ENCODE measurements around the gene KLHL29. TPM values are rescaled to one million over a fixed set of nuclear protein-coding genes. Genes with fewer than 3 reads are reported as not detected.

KLHL29 gene
- total RNA-seq, 2 donors from 2014 or later, result 2.0 to 4.2 TPM

DNA sequence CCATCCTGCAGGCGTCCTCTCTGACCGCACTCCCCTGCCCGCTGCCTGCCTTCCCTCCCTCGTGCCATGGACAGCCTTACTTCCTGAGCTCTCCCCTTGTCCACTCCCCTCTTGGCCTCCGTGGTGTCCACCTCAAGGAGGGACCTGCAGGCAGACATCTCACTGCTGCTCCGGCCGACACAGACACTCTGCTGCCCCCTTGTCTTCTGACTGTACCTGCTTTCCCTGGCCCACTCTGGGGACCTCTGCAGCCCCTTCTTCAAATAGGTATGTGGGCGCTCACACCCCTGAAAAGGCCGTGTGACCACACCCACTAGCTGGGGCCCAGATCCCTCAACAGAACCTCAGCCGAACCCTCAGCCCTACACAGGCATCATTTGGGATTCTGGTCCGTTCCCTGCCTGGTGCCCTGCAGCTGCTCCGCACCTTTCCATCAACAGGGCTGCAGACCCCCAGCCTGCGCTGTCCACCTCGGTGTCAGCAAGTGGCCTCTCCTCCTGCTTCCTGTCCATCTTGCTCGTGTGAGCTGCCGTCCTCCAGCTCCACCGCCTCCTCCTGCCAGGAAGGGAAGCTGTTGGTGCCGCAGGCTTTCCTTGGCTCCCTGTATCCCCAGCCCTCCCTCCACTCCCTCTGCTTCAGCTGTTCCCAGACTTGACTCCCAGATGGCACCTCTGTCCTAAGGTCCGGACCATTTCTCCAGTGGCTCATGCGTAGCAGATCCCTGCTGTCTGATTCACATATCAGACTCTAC is 94.1 kb downstream of the KLHL29 start:
- no peak for DNase-seq (ENCODE audit: low spot score)
- Histone ChIP-seq H3K9me3 (no peaks in the 10 kb centered on the region), H3K4me3 (no peak overlapping the region), H3K27me3 (no peaks in the 10 kb centered on the region), H3K4me1 (no peaks in the 10 kb centered on the region), H3K27ac (no peak overlapping the region), H3K36me3 (no peaks in the 10 kb centered on the region)
- TF ChIP-seq, protein P1, sequence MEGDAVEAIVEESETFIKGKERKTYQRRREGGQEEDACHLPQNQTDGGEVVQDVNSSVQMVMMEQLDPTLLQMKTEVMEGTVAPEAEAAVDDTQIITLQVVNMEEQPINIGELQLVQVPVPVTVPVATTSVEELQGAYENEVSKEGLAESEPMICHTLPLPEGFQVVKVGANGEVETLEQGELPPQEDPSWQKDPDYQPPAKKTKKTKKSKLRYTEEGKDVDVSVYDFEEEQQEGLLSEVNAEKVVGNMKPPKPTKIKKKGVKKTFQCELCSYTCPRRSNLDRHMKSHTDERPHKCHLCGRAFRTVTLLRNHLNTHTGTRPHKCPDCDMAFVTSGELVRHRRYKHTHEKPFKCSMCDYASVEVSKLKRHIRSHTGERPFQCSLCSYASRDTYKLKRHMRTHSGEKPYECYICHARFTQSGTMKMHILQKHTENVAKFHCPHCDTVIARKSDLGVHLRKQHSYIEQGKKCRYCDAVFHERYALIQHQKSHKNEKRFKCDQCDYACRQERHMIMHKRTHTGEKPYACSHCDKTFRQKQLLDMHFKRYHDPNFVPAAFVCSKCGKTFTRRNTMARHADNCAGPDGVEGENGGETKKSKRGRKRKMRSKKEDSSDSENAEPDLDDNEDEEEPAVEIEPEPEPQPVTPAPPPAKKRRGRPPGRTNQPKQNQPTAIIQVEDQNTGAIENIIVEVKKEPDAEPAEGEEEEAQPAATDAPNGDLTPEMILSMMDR (IDR thresholded peaks at IDR 0.05), result no peak

DNA sequence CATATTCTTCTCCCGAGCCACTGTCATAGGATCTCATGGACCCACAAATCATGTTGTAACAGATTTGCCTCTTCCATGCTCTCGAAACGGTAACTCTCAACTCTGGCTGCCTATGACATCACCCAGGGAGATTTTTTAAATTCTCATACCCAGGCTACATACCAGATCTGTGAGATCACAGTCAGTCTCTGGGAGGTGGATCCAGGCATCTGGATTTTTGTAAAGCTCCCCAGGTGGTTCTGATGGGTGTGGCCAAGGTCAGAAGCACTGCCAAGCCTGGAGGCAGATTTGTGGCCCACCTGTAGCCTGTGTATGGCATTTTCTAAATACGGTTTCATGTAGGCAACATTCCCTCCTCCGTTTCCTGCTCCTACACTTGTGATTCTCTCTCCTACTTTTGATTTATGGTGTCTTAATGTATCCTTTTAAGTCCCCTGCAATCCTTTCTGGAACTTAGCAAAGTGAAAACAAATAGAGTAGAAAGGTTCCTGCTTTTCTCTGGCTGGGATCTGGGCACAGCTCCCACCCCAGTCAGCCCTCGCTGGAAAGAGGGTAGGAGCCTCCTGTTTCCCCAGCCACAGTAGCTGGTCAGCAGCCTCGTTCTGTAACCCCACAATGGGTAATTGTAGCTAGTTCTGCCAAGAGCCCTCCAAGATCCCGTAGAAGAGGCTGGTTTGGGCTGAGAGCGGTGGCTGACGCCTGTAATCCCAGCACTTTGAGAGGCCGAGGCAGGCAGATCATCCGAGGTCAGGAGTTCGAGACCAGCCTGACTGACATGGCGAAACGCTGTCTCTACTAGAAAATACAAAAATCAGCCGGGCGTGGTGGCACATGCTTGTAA is 96.2 kb downstream of the KLHL29 start:
- Histone ChIP-seq H3K27me3 (no peaks in the 10 kb centered on the region), H3K27ac (no peak overlapping the region), H3K36me3 (no peaks in the 10 kb centered on the region), H3K4me1 (no peaks in the 10 kb centered on the region), H3K9me3 (no peaks in the 10 kb centered on the region), H3K4me3 (no peak overlapping the region)
- TF ChIP-seq, protein P1 (IDR thresholded peaks at IDR 0.05), result no peak
- DNase-seq (ENCODE audit: low spot score), result no peak

- TF ChIP-seq, protein P1 (IDR thresholded peaks at IDR 0.05), result no peak
- H3K9me3 ChIP-seq, result no peaks in the 10 kb centered on the region
- H3K4me1 ChIP-seq, result no peaks in the 10 kb centered on the region
- H3K27ac ChIP-seq, result no peak overlapping the region
- H3K4me3 ChIP-seq, result no peak overlapping the region
- no peaks in the 10 kb centered on the region for H3K36me3 ChIP-seq
- no peaks in the 10 kb centered on the region for H3K27me3 ChIP-seq
- no peak for DNase-seq (ENCODE audit: low spot score)
Observed at GRCh38 chr2:23482188-23482587, 97.2 kb downstream of the KLHL29 start.

- H3K27ac ChIP-seq, result no peak overlapping the region
- H3K36me3 ChIP-seq, result no peaks in the 10 kb centered on the region
- H3K27me3 ChIP-seq, result no peaks in the 10 kb centered on the region
- no peaks in the 10 kb centered on the region for H3K9me3 ChIP-seq
- H3K4me3 ChIP-seq, result no peak overlapping the region
- DNase-seq (ENCODE audit: low spot score), result no peak
- H3K4me1 ChIP-seq, result no peaks in the 10 kb centered on the region
- TF ChIP-seq, protein P1 (IDR thresholded peaks at IDR 0.05), result no peak
Observed at GRCh38 chr2:23482607-23483006, 97.6 kb downstream of the KLHL29 start.

DNA sequence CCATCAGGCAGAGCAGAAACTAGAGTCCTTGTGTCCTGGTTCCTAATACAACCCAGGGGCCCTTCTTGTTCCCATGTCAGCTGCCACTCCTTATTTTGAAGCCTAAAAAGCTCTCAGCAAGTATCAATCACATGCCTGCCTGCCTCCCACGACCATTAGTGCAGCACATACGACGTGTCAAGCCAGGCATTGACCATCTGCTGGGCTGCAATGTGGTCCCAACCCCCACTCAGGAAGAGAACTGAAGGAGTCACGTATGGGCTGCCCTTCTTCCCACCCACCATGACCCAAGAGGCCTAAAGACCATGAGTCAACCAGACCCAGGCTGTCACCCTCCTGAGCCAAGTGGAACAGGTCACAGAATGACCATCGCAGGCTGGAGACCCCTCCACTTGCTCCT is 98.8 kb downstream of the KLHL29 start:
- Histone ChIP-seq H3K4me1 (no peaks in the 10 kb centered on the region), H3K9me3 (no peaks in the 10 kb centered on the region), H3K27ac (no peak overlapping the region), H3K4me3 (no peak overlapping the region), H3K36me3 (no peaks in the 10 kb centered on the region), H3K27me3 (no peaks in the 10 kb centered on the region)
- TF ChIP-seq, protein P1 (IDR thresholded peaks at IDR 0.05), result no peak
- DNase-seq (ENCODE audit: low spot score), result no peak
